ENCODE data around the gene SIPA1L2.

DNA sequence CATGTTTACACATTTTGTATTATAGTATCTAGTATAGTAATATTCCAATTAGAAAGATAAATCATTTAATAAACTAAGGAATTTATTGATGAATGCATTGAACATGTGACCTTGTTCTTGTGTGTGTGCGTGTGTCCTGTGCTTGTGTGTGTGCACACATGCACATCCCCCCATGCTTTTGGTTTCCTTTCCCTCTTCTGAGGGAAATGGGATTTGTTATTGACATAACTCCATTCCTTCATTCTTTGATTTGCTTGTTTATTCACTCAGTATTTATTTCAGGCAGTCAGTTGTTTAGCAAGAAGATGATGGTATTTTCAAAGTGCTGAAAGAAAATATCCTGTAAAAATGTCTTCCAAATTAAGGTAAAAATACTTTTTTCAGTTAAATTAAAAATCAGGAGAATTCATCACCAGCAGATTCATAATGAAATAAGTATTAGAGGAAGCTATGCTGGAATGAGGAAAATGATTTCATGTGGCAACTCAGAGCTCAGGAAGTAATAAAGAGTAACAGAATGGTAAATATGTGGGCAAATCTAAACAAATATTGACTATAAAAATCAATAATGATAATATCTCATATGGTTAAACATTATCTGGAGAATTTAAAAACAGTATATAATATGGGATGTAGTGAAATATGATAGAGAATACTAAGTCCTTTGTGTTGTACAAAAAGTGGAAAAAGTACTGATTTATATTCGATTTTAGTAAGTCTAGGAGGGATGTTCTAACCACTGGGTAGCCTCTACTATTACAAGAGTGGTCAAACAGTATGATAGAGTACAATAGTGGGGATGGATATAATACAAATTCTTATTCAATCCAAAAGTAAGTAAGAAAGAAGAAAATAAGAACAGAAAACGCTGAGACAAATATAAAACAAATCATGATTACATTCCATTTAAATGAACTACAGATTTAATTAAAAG lies 35.2 kb upstream of the SIPA1L2 start:
- TF ChIP-seq, protein P1, sequence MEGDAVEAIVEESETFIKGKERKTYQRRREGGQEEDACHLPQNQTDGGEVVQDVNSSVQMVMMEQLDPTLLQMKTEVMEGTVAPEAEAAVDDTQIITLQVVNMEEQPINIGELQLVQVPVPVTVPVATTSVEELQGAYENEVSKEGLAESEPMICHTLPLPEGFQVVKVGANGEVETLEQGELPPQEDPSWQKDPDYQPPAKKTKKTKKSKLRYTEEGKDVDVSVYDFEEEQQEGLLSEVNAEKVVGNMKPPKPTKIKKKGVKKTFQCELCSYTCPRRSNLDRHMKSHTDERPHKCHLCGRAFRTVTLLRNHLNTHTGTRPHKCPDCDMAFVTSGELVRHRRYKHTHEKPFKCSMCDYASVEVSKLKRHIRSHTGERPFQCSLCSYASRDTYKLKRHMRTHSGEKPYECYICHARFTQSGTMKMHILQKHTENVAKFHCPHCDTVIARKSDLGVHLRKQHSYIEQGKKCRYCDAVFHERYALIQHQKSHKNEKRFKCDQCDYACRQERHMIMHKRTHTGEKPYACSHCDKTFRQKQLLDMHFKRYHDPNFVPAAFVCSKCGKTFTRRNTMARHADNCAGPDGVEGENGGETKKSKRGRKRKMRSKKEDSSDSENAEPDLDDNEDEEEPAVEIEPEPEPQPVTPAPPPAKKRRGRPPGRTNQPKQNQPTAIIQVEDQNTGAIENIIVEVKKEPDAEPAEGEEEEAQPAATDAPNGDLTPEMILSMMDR (IDR thresholded peaks at IDR 0.05), result no peak
- TF ChIP-seq POLR2A (IDR thresholded peaks at IDR 0.05), result no peak
- no peak for TF ChIP-seq POLR2AphosphoS5 (IDR thresholded peaks at IDR 0.05)
